GM12878 (cell line): ENCODE data around the gene DES.

ENCODE experiments used
- EZH2 ChIP-seq: IDR thresholded peaks from 2 replicates; pipeline ENCODE4 v1.6.1; 2012; ENCODE audit warnings: low read depth, mild to moderate bottlenecking, control low read depth, inconsistent platforms, low read length, borderline replicate concordance; ENCODE audit not compliant: control insufficient read depth
- MXI1 ChIP-seq: fragments of 150-350 bp; IDR thresholded peaks from 2 replicates; pipeline ENCODE4 v1.6.1; 2011; ENCODE audit warnings: low read depth, mild to moderate bottlenecking, inconsistent platforms, low read length, improper control_type of control experiment
- RAD21 ChIP-seq: IDR thresholded peaks from 2 replicates; pipeline ENCODE4 v1.6.1; 2011; ENCODE audit warnings: mild to moderate bottlenecking, low read depth, low read length, moderate library complexity; ENCODE audit not compliant: insufficient read depth
- SMAD1 ChIP-seq: fragments of 450-650 bp; IDR thresholded peaks from 2 replicates; pipeline ENCODE4 v1.6.1; 2018; ENCODE audit warnings: mild to moderate bottlenecking, low read depth; ENCODE audit not compliant: partially characterized antibody
- TAF1 ChIP-seq: IDR thresholded peaks from 2 replicates; pipeline ENCODE4 v1.6.1; 2011; ENCODE audit warnings: mild to moderate bottlenecking, low read depth, low read length, borderline replicate concordance
- TF ChIP-seq, protein P1 (sequence below): IDR thresholded peaks from 2 replicates; pipeline ENCODE4 v1.6.1; 2011; ENCODE audit warnings: mild to moderate bottlenecking, low read depth, low read length, moderate library complexity; ENCODE audit not compliant: insufficient replicate concordance

DNA sequence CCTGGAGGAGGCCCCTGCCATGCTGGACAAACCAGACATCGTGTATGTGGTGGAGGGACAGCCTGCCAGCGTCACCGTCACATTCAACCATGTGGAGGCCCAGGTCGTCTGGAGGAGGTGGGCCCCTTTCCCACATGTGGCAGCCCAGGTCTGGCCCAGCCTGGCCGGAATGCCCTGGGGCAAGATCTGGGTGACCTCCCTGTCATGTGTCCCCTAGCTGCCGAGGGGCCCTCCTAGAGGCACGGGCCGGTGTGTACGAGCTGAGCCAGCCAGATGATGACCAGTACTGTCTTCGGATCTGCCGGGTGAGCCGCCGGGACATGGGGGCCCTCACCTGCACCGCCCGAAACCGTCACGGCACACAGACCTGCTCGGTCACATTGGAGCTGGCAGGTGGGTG is 55.3 kb downstream of the DES start:
- no peak for TF ChIP-seq EZH2
- TF ChIP-seq TAF1 = no peak
- no peak for TF ChIP-seq RAD21
- no peak for TF ChIP-seq SMAD1
- no peak for TF ChIP-seq MXI1
- TF ChIP-seq, protein P1, sequence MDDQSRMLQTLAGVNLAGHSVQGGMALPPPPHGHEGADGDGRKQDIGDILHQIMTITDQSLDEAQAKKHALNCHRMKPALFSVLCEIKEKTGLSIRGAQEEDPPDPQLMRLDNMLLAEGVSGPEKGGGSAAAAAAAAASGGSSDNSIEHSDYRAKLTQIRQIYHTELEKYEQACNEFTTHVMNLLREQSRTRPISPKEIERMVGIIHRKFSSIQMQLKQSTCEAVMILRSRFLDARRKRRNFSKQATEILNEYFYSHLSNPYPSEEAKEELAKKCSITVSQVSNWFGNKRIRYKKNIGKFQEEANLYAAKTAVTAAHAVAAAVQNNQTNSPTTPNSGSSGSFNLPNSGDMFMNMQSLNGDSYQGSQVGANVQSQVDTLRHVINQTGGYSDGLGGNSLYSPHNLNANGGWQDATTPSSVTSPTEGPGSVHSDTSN = no peak
